ENCODE results near the gene HDLBP.

Gene HDLBP

DNA sequence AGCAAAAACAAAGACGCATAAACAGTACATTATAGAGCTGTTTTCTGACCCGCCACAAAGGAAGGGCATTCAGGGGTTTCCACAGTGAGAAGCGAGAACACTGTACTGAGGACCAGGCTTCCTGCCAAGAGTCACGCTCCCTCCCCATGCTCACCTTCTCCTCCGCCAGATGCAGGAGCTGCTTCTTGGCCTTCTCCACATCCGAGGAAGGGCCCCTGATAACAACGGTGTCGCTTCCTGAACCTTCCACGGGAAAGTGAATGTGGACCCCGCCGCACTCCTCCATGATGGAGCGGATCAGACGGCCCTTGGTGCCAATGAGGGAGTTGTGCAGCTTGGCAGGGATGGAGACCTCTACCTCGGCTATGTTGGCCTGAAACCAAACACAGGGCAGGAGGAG lies 73.2 kb downstream of the HDLBP start:
- no peak for TF ChIP-seq CTCF (IDR thresholded peaks at IDR 0.05; ENCODE audit: borderline replicate concordance, insufficient read depth, low read depth, low read length)
- no peak overlapping the region for H3K4me3 ChIP-seq (ENCODE audit: low read depth, low read length)

DNA sequence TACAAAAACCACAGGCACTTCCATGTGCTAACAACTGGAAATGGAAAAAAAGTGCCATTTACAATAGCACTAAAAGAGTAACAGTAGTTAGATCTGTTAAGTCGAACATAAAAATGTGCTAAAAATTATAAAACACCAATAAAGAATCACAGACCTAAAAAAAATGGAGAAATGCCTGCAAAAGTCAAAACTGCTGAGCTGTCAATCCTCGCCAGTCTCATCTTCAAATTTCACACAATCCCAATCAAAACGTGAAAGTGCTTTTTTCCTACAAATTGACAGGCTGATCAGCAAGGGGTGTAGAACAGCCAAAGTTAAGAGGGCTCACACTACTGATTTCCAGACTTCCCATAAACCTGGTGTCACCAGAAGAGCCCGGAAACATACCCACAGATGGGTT lies 73.8 kb downstream of the HDLBP start:
- H3K4me3 ChIP-seq (ENCODE audit: low read depth, low read length), result no peak overlapping the region
- no peak for TF ChIP-seq CTCF (IDR thresholded peaks at IDR 0.05; ENCODE audit: borderline replicate concordance, insufficient read depth, low read depth, low read length)

- TF ChIP-seq CTCF (IDR thresholded peaks at IDR 0.05; ENCODE audit: borderline replicate concordance, insufficient read depth, low read depth, low read length), result no peak
Measured at GRCh38 chr2:241240320-241241004, 75.0 kb downstream of the HDLBP start.

GRCh38 chr2:241239552-241240202 lies 75.8 kb downstream of the HDLBP start:
- no peak for TF ChIP-seq CTCF (IDR thresholded peaks at IDR 0.05; ENCODE audit: borderline replicate concordance, insufficient read depth, low read depth, low read length)
- H3K4me3 ChIP-seq (ENCODE audit: low read depth, low read length), result no peak overlapping the region

More at GRCh38 chr2:241240320-241241004, 75.0 kb downstream of the HDLBP start:
- no peak overlapping the region for H3K4me3 ChIP-seq (ENCODE audit: low read depth, low read length)

DNA sequence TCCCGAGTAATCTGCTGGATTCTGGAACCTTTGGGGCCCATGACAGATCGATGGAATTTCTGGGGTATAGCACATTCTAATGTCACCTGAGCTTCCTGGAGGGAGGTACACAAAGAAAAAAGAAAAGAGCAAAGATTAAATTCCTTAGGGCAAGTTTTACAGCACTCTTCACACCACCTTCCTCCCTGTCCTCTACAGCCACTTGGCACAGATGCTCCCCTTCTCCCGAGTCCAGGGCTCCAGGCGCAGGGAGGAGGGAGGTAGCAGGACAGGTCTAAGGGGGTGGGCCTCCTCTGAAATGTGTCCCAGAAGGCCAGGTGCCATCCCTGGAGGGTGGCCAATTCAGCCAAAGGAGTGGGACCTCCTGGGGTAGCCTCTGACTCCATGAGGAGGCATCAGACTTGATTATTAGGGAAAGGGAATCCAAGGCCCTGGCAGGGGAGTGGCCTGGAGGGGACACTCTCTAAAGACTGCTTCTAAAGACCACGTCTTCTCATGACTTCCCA lies 76.7 kb downstream of the HDLBP start:
- H3K4me3 ChIP-seq (ENCODE audit: low read depth, low read length), result no peak overlapping the region
- no peak for TF ChIP-seq CTCF (IDR thresholded peaks at IDR 0.05; ENCODE audit: borderline replicate concordance, insufficient read depth, low read depth, low read length)

DNA sequence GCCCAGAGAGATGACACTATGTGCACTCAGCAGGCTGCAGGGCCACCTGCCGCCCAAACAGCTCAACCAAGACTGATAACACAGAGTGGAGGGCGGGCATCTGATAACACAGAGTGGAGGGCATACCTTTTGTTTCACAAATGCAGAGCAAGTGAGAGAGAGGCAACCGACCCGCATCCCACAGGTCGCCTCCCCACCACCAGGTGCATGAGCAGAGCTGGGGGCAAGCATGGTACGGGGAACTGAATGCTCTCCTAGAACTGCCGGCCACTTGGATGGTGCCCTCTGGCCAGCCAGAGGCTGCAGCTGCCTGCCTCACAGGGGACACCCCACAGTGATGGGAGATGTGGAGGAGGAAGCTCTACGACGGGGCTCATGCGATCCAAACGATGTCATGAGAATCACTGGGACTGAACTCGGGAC lies 77.5 kb downstream of the HDLBP start:
- H3K4me3 ChIP-seq (ENCODE audit: low read depth, low read length), result no peak overlapping the region
- TF ChIP-seq CTCF (IDR thresholded peaks at IDR 0.05; ENCODE audit: borderline replicate concordance, insufficient read depth, low read depth, low read length), result no peak

DNA sequence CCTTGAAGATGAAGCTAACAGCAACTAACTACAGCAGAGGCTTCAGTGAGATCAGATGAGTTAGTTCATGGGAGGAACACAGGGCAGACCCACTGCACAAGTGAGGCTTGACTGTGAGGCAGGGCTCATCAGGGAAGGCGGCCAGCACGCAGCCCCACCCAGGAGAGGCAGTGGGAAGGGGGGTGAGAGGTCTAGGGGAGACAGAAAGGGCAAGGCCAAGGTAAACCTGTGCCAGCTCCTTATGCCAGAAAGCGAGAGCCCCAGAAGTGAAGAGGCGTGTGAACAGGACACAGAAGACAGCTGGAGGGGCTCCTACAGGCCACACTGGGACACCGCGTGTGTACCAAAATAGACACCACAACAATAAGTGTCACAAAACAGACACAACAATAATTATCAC lies 78.4 kb downstream of the HDLBP start:
- H3K4me3 ChIP-seq (ENCODE audit: low read depth, low read length), result no peak overlapping the region
- TF ChIP-seq CTCF (IDR thresholded peaks at IDR 0.05; ENCODE audit: borderline replicate concordance, insufficient read depth, low read depth, low read length), result no peak
